GM18511 (cell line): Measurements from ENCODE around the gene FBXL7.

ENCODE experiments used
- ATAC-seq: cut with Tn5 transposase; IDR thresholded peaks from one replicate; pipeline ENCODE4 v1.9.1; 2021; ENCODE audit warnings: mild to moderate bottlenecking, moderate library complexity; ENCODE audit not compliant: unreplicated experiment

FBXL7 gene

GRCh38 chr5:15575666-15576065 is 75.7 kb downstream of the FBXL7 start:
- ATAC-seq, result no peak

- no peak for ATAC-seq
These were observed 77.2 kb downstream of the FBXL7 start for GRCh38 chr5:15577132-15577531.

GRCh38 chr5:15577831-15578230 is 77.9 kb downstream of the FBXL7 start:
- ATAC-seq, result no peak

- no peak for ATAC-seq
These were observed 79.4 kb downstream of the FBXL7 start for GRCh38 chr5:15579193-15579990.

- no peak for ATAC-seq
These were observed 84.5 kb downstream of the FBXL7 start for GRCh38 chr5:15584528-15584927.

GRCh38 chr5:15585128-15585527 is 85.1 kb downstream of the FBXL7 start:
- ATAC-seq, result no peak

GRCh38 chr5:15585841-15586591 is 86.0 kb downstream of the FBXL7 start:
- ATAC-seq, result no peak

- ATAC-seq, result no peak
These were observed 87.9 kb downstream of the FBXL7 start for GRCh38 chr5:15587916-15588315.

GRCh38 chr5:15592728-15593127 is 92.7 kb downstream of the FBXL7 start:
- no peak for ATAC-seq

- no peak for ATAC-seq
These were observed 95.1 kb downstream of the FBXL7 start for GRCh38 chr5:15594977-15595568.

- ATAC-seq, result no peak
These were observed 95.9 kb downstream of the FBXL7 start for GRCh38 chr5:15595929-15596328.

GRCh38 chr5:15596936-15597335 is 97.0 kb downstream of the FBXL7 start:
- no peak for ATAC-seq

GRCh38 chr5:15597804-15598203 is 97.8 kb downstream of the FBXL7 start:
- no peak for ATAC-seq

GRCh38 chr5:15598294-15598902 is 98.4 kb downstream of the FBXL7 start:
- no peak for ATAC-seq

GRCh38 chr5:15600035-15600434 is 100.1 kb downstream of the FBXL7 start:
- no peak for ATAC-seq

- no peak for ATAC-seq
These were observed 101.3 kb downstream of the FBXL7 start for GRCh38 chr5:15601274-15601673.

- ATAC-seq, result no peak
These were observed 101.9 kb downstream of the FBXL7 start for GRCh38 chr5:15601853-15602252.

- no peak for ATAC-seq
These were observed 105.0 kb downstream of the FBXL7 start for GRCh38 chr5:15604986-15605385.

GRCh38 chr5:15606197-15606596 is 106.2 kb downstream of the FBXL7 start:
- ATAC-seq, result no peak

- no peak for ATAC-seq
These were observed 107.1 kb downstream of the FBXL7 start for GRCh38 chr5:15607076-15607475.

- no peak for ATAC-seq
These were observed 109.2 kb downstream of the FBXL7 start for GRCh38 chr5:15609076-15609725.
